Peyer's patch (tissue), 4 donors: ENCODE results near the gene SLC25A30. TPM values are rescaled to one million over a fixed set of nuclear protein-coding genes. Genes with fewer than 3 reads are reported as not detected.

Experiments used
- DNase-seq, 3 donors: peaks; one replicate each; pipeline ENCODE4 v3.0.0-alpha.2; 2017 to 2019
- H3K27ac ChIP-seq, 4 donors: fragments of 200-600 bp; sonication (generic); one replicate each; pipeline ENCODE4 v1.5.1; 2016 to 2019
- H3K27me3 ChIP-seq, 2 donors: fragments of 200-600 bp; sonication (generic); one replicate each; pipeline ENCODE4 v1.5.1; 2019
- H3K36me3 ChIP-seq, 3 donors: fragments of 200-600 bp; sonication (generic); one replicate each; pipeline ENCODE4 v1.5.1; 2016 to 2019
- H3K4me1 ChIP-seq, 4 donors: fragments of 200-600 bp; sonication (generic); one replicate each; pipeline ENCODE4 v1.5.1; 2016 to 2019
- H3K4me3 ChIP-seq, 4 donors: fragments of 200-600 bp; sonication (generic); 1 replicate in 3 of 4; 2 replicates in 1 of 4; pipeline ENCODE4 v1.5.1; 2016 to 2019; ENCODE audit warnings: mild to moderate bottlenecking in 1 of 4
- H3K9me3 ChIP-seq, 4 donors: fragments of 200-600 bp; sonication (generic); one replicate each; pipeline ENCODE4 v1.5.1; 2016 to 2019; ENCODE audit warnings: mild to moderate bottlenecking in 1 of 4
- POLR2A ChIP-seq, 2 donors: fragments of 450-650 bp; IDR thresholded peaks; one replicate each; pipeline ENCODE4 v1.5.1; 2017; ENCODE audit warnings: antibody characterized with exemption in 2 of 2, mild to moderate bottlenecking in 2 of 2, moderate library complexity in 2 of 2
- total RNA-seq, 4 donors: library from RNA; depleted of rRNA; stranded (reverse); fragments of >200 nt; gene quantifications; one replicate each; pipeline ENCODE4 v1.1.0, GENCODE V29; 2016
- TF ChIP-seq, protein P1 (sequence below), 6 experiments: fragments of 450-650 bp in 4 of 6; fragments of 200-600 bp in 2 of 6; sonication (generic) in 1 of 6; IDR thresholded peaks; one replicate each; pipeline ENCODE4 v1.5.1; 2017 to 2019; ENCODE audit warnings: antibody characterized with exemption in 6 of 6, mild to moderate bottlenecking in 3 of 6, moderate library complexity in 1 of 6

SLC25A30 gene
- total RNA-seq, 4 donors from 2014 or later = 5.5 to 16.5 (median 8.8) TPM

DNA sequence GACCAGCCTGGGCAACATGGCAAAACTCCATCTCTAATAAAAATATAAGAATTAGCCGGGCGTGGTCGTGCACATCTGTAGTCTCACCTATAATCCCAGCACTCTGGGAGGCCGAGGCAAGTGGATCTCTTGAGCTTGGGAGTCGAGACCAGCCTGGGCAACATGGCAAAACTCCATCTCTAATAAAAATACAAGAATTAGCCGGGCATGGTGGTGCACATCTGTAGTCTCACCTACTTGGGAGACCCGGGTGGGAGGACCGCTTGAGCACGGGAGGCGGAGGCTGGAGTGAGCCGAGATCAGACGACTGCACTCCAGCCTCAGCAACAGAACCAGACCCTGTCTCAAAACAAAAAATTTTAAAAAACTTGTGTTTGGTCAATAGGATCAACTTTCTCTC lies 7.7 kb downstream of the SLC25A30 start:
- Histone ChIP-seq H3K9me3 (no peaks in the 10 kb centered on the region), H3K27ac (no peak overlapping the region), H3K4me1 (peaks cover 0 to 9% (median 0%) of the 10 kb centered on the region in 4 donors), H3K4me3 (no peak overlapping the region), H3K36me3 (peaks cover 0 to 52% (median 0%) of the 10 kb centered on the region in 3 donors), H3K27me3 (no peaks in the 10 kb centered on the region)
- DNase-seq = no peak
- TF ChIP-seq POLR2A (IDR thresholded peaks at IDR 0.05) = no peak
- TF ChIP-seq, protein P1, sequence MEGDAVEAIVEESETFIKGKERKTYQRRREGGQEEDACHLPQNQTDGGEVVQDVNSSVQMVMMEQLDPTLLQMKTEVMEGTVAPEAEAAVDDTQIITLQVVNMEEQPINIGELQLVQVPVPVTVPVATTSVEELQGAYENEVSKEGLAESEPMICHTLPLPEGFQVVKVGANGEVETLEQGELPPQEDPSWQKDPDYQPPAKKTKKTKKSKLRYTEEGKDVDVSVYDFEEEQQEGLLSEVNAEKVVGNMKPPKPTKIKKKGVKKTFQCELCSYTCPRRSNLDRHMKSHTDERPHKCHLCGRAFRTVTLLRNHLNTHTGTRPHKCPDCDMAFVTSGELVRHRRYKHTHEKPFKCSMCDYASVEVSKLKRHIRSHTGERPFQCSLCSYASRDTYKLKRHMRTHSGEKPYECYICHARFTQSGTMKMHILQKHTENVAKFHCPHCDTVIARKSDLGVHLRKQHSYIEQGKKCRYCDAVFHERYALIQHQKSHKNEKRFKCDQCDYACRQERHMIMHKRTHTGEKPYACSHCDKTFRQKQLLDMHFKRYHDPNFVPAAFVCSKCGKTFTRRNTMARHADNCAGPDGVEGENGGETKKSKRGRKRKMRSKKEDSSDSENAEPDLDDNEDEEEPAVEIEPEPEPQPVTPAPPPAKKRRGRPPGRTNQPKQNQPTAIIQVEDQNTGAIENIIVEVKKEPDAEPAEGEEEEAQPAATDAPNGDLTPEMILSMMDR (IDR thresholded peaks at IDR 0.05) = no peak

DNA sequence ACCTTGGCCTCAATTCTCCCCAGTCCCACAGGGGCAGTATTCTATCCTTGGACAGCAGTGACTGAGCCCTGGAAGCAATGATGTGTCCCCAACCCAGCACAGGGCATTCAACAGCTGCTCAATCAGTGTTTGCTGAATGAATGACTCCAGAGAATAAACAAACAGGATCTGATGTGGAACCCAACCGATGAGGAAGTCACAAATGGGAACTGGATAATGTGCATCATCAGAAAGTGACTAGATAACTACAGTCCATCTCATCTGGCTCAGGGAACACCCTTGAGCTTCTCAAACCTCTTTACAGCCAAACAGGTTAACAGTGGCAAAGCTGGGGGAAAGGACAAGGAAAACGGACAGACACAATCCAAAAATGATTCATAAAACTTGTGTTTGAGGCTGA lies 8.2 kb downstream of the SLC25A30 start:
- no peak overlapping the region for H3K4me3 ChIP-seq
- H3K27me3 ChIP-seq = no peaks in the 10 kb centered on the region
- DNase-seq = no peak
- peaks cover 0 to 56% (median 0%) of the 10 kb centered on the region in 3 donors for H3K36me3 ChIP-seq
- no peak overlapping the region for H3K27ac ChIP-seq
- no peak for TF ChIP-seq POLR2A (IDR thresholded peaks at IDR 0.05)
- TF ChIP-seq, protein P1 (IDR thresholded peaks at IDR 0.05) = no peak
- no peaks in the 10 kb centered on the region for H3K9me3 ChIP-seq
- peaks cover 0 to 4% (median 0%) of the 10 kb centered on the region in 4 donors for H3K4me1 ChIP-seq

GRCh38 chr13:45406421-45406820 lies 11.8 kb downstream of the SLC25A30 start:
- TF ChIP-seq POLR2A (IDR thresholded peaks at IDR 0.05) = no peak
- TF ChIP-seq, protein P1 (IDR thresholded peaks at IDR 0.05) = no peak
- Histone ChIP-seq H3K4me1 (no peaks in the 10 kb centered on the region), H3K4me3 (no peak overlapping the region), H3K27ac (no peak overlapping the region), H3K36me3 (peaks cover 0 to 77% (median 0%) of the 10 kb centered on the region in 3 donors), H3K27me3 (no peaks in the 10 kb centered on the region), H3K9me3 (no peaks in the 10 kb centered on the region)
- DNase-seq = no peak

- peaks cover 0 to 69% (median 0%) of the 10 kb centered on the region in 3 donors for H3K36me3 ChIP-seq
- TF ChIP-seq, protein P1 (IDR thresholded peaks at IDR 0.05) = no peak
- no peak for TF ChIP-seq POLR2A (IDR thresholded peaks at IDR 0.05)
- H3K9me3 ChIP-seq = no peaks in the 10 kb centered on the region
- no peak overlapping the region for H3K4me3 ChIP-seq
- no peaks in the 10 kb centered on the region for H3K4me1 ChIP-seq
- no peaks in the 10 kb centered on the region for H3K27me3 ChIP-seq
- no peak for DNase-seq
- no peak overlapping the region for H3K27ac ChIP-seq
Measured at GRCh38 chr13:45403081-45403480, 15.1 kb downstream of the SLC25A30 start.

GRCh38 chr13:45402641-45403040 lies 15.5 kb downstream of the SLC25A30 start:
- no peaks in the 10 kb centered on the region for H3K9me3 ChIP-seq
- no peak overlapping the region for H3K4me3 ChIP-seq
- H3K27ac ChIP-seq = no peak overlapping the region
- peaks cover 0 to 69% (median 0%) of the 10 kb centered on the region in 3 donors for H3K36me3 ChIP-seq
- TF ChIP-seq, protein P1 (IDR thresholded peaks at IDR 0.05) = no peak
- TF ChIP-seq POLR2A (IDR thresholded peaks at IDR 0.05) = no peak
- DNase-seq = no peak
- H3K27me3 ChIP-seq = no peaks in the 10 kb centered on the region
- no peaks in the 10 kb centered on the region for H3K4me1 ChIP-seq

- H3K27me3 ChIP-seq = no peaks in the 10 kb centered on the region
- H3K36me3 ChIP-seq = peaks cover 0 to 62% (median 0%) of the 10 kb centered on the region in 3 donors
- no peak overlapping the region for H3K27ac ChIP-seq
- H3K4me3 ChIP-seq = no peak overlapping the region
- no peak for TF ChIP-seq POLR2A (IDR thresholded peaks at IDR 0.05)
- TF ChIP-seq, protein P1 (IDR thresholded peaks at IDR 0.05) = no peak
- no peaks in the 10 kb centered on the region for H3K9me3 ChIP-seq
- no peak for DNase-seq
- H3K4me1 ChIP-seq = peaks cover 0 to 4% (median 0%) of the 10 kb centered on the region in 4 donors
Measured at GRCh38 chr13:45401314-45401713, 16.9 kb downstream of the SLC25A30 start.
